Nucleus accumbens (tissue), 56 donors: ENCODE data around the gene PAK6.

Source experiments
- DNase-seq, 56 donors: peaks; one replicate each; lab custom pipeline; 2025; lab: John Stamatoyannopoulos, UW

The PAK6 gene

DNA sequence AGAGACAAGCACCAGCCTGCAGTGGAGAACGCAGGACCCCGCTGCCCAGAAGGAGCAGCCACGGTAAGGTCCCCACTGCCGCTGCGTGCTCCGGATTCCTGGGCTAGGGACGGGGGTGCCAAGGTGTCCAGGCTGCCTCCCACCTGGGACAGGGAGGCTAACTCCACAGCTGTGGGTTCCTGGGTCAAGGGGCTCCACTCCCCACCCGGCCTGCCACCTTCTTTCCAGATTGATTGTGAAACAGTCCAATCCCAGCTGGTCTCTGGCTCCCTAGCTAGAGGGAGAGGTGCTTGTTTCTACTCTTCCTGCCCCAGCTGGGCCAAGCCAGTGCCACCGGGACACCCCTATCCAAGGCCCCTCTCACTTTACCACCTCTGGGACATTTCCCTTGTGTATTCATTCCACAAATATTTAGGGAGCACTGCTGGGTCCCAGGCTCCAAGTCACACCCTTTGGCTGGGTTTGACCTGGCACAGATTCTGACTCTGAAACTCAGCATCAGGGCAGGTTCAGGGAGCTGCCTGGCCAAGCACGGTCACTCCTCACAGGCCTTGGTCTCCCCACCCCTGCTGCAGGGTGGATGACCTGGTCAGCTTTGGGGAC is 1.9 kb downstream of the PAK6 start:
- DNase-seq, result no peak

DNA sequence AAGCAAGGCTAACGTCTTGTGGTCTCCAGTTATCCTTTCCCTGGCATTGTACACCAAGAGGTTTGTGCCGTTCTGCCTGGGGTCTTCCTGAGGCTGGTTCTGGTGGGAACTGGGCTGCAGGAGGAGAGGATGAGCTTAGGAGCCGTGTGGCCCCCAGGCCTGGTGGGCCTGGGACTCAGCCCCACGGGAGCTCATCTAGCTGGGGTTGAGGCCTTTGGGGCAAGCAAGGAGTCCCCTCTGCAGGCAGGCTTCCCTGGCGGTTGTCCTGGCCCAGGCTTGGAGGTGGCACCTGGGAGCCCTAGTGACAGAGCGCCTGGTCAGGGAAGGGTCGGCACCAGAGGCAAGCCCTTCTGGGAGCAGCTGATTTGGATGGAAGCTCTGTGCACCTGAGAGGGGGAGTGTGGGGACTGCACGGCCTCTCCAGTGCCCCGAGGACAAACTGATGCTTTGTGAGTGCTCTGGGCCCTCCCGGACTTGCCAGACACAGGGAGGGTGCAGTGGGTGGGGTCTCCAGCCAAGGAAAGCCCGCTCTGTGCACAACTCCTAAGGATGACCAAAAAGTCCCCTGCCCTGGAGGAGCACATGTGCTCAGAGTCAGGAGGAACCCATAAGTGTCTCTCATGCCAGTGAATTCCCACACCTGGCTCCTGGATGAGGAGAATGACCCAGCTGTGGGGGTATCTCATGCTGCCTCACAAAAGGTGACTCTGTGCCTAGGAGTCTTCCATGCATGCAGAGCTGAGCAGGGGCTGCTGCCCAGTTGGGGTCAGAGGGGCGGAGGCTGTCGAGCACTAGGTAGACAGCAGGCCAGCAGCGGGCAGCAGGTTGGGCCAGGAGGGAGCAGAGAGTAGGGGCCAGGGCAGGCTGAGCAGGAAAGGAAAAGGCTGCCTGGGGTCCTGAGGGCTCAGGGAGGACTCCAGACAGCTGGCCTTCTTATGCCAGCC is 2.7 kb downstream of the PAK6 start:
- no peak for DNase-seq

DNA sequence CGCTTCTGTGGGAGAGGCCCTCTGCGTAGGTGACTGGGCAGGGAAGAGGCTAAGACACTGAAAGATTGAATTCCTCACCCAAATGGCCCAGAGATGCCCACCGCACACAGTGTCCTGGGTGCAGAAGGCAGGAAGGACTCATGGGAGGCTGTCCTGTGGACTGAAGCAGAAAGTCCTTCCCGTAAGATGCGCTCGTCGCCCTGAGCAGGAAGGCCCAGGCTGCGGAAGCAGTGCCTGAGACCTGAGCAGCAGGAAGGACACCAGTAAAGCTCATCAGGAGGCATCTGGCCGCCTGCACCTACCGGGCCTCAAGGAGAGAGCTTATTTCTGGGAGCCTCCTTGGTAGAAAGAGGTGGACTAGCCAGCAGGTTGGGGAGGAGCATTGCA is 3.3 kb downstream of the PAK6 start:
- DNase-seq, result no peak

DNA sequence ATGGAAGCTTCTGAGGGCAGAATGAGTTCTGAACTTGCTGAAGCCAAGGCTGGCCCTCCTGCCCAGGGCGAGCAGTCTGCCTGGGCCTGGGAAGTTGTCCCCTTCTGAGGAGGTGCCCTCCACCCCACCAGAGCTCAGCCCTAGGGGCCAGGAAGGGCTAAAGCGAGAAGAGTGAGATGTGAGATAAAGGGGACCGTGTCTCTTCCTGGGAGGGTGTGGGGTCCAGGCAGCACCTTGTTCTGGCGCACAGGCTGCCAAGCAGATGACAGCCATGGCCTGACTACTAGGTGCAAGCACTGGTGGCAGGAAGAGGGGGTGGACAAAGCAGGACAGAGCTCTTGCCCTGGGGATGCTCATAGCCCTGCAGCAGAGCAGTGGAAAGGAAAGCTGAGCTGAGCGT is 3.7 kb downstream of the PAK6 start:
- DNase-seq, result no peak

DNA sequence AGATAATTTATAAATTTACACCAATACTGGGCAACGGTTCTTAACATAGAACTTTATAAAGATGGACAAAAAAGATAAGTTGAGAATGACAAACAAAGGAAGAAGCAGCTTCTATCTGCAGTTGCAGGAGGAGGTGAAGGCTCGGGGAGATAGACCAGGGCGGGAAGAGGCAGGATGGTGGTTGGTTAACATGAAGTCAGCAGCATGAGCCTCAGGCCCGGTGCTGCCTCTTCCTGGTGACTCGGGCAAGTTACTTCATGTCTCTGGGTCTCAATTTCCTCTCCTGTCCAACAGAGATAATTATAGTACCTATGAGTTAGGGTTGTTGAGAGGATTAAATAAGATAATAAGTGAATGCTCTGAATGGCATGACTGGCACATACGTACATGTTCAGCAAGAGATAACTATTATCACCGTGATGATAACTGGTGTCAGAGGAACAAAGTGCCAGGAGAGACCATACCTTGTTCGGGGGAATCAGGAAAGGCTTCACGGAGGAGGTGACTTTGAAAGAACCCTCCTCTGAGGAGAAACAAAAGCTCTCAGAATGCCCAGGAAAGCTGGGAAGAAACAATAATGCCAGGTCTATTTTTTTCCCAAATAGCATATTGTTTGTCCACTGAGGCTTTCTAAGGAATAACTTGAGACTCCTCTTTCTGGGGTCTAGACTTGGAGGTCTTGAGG is 4.4 kb downstream of the PAK6 start:
- no peak for DNase-seq

DNA sequence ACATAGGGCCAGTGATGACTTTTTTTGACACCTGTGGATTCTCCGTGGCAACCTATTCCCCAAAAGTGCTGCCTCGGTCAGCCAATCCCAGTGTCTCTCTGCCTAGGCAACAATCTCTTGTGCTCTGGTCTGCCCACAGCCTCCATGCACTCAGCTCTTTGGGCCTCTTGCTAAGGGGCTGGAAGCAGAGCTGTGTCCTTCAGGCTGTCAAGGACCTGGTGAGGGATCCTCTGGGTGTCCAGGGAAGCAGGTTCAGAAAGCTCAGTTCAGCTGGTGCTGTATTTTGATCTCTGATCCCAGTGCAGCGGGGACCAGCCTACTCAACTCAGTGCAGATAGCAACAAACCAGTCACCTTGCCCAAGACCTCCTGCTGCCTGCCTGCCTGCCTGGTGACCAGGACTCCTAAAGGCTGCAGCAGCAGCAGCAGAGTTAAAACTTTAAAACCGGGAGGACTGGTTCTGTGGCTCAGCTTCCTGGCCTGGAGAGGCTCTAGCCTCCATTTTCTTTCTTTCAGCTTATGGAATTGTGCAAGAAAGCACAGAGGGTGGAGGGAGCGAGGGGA is 6.2 kb downstream of the PAK6 start:
- DNase-seq, result no peak

DNA sequence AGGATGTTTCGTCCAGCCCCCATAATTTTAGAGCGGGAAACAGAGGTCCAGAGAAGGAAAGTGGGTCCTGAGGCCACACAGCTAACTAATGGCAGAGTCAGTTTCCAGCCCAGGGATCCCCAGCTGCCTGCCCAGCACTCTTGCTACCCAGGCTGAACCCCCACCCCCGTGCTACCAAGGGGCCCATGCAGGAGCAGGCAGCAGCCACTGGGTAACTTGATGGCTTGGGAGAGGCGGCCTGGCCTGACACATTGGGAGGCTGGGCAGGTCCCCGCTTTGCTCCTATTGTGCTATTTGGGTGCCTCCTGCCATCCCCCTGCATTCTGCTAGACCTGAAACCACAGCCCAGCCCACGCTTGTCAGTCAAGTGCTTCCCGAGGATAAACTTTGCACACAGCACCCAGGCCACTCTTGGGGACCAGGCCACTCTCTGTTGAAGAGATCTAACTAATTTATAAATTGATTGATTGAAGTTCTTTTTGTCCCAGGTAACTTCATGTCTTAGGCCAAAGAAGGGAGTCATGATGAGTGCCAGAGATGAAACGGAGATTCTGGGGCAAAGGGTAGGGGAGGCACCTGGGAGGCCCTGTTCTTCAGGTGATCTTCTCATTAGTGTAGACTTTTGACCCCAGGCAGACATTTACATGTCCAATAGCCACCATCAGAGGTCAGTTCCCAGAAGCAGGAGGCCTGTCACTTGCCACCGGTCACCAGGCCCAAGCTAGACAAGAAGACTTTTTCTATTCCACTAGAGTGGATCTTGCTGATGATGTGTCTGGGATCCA is 7.0 kb downstream of the PAK6 start:
- no peak for DNase-seq

DNA sequence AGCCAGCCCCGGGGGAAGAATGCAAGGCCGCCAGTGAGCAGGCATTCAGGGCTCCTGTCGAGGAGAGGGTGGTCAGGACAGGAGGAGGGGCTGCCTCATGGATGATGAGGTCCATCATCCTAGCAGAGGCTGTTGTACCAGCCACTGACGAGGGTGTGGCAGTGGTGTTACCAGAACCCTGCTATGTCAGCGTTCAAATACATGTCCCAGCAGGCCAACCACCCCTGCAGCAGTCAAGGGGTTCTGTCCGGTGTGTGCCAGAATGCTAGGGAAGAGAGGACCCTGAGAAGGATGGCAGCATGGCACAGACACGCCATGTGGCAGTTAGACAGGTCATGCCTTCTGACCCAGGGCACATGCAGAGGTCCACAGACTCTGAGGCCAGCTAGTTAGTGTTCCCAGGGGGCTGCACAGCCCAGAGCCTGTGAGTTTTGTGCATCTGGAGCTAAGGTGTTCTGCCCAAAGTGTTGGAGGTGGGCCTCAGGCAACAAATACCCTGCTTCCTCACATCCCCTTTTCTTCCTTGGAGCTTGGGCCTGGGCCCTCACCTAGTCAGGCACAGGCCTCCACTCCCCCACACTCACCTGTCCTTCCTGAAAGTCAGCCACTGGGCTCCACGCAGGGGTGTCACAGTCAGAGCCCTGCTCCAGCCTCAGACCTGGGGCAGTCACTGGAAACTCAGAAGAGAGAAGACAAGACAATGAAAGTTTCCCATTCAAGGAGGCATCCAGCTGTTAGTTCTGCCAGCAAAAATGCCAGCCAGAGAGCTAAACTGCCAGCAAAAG is 7.8 kb downstream of the PAK6 start:
- no peak for DNase-seq

DNA sequence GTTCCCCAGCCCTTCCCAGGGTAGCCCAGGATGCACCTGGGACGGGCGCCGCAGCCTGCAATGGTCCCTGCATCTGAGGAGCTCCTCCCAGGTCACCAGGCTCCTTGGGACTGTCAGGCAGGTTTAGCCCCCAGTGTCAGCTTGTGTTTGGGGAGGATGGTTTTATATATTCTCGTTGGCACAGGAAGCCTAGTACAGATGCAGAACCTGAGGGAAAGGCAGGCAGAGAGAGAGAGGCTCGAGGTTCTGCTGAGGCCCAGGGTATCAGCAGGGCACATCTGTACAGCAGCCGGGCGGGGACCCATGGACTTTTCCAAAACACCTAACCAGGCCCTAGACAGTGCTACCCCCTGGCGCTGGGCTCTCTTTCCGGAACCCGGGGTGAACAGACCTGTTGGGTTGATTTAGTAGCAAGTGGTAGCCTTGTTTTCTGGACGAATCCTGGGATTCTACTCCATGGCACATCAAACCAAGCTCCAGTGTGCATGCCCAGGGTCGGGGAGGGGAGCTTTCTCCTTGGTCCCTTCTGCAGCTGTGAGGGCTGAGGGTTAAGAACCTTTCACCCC is 8.6 kb downstream of the PAK6 start:
- no peak for DNase-seq

DNA sequence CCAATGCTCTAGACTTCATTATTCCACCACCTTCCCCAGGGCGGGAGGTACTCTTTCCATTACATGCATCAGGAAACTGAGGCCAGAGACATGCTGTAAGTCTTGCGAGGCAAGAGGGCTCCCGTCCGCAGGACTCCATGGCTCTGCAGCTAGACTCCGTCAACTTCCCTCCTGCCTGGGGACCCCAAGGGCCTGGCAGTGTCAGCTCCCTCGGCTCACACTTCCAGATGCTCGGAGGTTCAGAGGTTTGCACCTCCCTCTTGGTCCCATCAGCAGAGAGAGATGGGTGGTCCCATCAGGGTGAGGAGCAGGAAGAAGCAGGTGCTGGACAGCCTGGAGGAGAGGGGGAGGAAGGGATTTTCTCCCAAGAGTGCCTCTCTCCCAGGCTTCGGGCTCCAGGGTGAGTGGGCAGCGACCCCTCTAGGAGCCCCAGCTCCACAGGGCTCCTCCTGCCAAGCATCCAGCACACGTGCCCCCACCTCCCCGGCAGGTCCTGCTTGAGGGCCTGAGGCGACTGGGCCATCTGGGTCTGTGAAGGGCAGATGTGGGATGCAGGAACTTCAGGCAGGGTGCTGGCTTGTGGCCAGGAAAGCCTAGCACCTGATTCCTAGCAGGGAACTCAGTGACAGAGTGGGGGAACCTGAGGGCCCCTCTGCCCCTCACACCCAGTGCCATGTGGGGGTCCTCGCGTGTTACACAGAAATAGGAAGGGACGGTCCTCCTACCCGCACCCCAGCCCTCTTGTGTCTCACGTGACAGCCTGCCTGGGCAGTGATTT is 9.3 kb downstream of the PAK6 start:
- no peak for DNase-seq

DNA sequence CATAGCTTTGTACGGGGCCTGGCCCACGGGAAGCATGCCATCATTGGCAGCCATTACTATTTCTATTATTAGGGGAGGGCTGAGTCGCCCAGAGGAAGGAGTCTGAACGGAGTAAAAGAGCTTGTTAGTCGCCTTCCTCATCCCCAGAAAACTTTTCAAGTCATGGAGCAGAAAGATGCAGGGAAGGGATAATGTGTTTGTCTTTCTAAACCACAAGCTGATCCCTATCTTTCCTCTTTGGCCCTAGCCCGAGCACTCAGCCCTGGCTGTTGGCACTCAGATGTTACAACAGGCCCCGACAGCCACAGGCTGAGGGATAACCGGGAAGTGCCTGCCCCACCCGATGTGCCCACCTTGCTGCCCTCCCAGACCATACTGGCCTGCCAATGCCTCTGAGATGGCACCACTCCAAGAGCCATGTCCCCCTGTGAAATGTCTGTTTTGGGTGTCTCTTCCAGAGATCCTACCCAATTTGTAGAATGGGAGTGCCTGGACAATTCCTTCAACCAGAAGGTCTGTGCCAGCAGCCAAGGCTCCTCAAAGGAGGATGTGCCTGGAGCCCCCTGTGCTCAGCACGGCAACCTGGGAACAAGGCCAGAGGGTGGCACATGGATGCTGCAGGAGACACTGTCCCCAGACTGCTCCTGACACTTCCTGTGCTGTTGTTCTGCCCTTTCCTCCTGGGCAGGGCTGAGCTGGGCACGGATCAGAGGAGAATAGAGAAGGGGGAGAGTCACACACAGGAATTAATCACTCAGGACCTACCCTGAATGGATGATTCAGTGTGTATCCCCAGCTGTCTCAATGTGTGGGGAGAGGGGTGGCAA is 10.8 kb downstream of the PAK6 start:
- peak in 4 of 56 donors; percentile 9 to 39 (median 32) for DNase-seq

DNA sequence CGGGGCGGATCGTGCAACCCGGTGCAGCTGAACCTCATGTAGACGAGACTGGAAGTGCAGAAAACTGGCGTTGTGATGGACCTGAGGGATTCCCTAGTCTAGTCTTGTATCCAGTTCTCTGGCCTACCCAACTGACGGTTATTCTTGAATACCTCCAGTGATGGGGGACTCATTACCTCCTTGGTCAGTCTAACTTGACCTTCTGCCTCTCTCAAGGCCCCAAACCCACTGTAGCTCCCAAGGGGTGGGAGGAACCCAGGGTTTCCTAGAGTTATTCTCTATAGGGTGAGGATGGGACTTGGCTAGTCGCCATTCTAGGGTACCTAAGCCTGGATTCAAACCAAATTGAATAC is 11.4 kb downstream of the PAK6 start:
- DNase-seq, result no peak

DNA sequence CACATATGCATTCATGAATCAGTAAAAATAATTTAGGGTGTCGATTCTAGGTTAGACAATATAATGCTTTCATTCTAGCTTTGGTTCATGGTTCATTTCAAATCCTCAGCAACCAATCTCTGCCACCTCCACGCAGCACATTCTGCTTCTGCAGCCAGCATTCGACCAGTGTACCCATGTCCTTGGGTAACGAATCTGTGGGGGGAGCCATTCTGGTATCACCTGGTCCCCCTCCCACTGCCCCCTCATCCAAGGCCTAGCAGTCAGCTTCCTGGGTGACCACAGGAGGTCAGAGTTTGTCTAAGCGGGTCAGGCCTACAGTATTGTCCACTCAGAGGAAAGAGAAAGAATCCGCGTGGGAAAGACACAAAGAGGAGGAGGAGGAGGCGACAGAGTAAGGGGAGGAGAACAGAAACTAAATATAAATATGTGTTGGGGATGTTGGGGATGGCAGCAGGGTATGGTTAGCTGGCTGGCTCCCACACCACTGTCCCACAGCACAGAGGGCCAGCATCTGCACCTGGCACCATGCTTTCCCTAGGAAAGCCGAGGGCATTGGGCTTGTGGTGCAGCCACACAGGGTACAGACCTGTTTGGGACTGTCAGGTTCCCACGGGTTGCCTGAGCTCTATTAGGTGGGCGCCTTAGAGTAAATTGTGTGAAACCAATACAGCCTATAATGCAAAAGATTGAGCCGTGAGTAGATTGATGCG is 12.1 kb downstream of the PAK6 start:
- DNase-seq, result no peak

DNA sequence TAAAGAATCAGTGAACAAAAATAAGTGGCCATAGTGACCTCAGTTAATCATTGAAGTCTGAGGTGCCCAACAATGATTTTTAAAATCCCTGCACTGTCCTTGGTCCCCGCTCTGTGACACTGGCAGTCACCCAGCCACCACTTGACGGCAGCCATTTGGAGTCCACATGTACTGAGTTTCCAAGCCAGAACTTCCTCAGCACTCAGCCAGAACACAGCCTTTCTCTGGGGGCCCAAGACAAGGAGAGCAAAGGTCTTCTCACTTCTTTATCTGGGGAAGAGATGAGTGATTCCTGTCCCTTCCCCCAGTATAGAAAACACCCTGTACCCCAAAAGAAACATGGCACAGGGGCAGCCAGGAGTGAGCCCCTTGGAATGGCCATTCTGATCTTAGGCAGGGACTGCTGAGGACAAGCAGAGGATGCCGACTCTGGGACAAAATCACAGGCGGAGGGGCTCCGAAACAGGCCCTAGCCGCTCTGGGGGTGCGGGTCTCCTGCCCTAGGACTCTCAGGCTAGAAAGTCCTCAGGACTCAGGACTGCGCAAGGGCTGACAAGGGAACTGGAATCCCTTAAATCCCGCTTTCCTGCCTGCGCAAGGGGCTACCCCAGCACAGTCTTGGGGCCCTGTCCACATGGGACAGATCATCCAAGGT is 12.8 kb downstream of the PAK6 start:
- no peak for DNase-seq

DNA sequence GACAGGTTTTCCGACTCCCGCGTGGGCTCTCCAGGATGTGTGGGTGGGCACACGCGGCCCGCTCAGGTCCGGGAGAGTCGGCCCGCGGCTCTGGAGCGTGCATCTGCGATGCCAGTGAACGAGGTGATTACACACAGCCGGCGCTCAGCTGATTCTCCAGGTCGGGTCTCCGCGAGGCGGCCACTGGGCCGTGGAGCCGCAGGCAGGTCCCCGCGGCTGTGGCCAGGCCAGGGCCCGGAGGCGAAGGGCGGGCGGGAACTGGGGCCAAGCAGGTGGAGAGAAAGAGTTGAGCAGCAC is 13.2 kb downstream of the PAK6 start:
- no peak for DNase-seq

DNA sequence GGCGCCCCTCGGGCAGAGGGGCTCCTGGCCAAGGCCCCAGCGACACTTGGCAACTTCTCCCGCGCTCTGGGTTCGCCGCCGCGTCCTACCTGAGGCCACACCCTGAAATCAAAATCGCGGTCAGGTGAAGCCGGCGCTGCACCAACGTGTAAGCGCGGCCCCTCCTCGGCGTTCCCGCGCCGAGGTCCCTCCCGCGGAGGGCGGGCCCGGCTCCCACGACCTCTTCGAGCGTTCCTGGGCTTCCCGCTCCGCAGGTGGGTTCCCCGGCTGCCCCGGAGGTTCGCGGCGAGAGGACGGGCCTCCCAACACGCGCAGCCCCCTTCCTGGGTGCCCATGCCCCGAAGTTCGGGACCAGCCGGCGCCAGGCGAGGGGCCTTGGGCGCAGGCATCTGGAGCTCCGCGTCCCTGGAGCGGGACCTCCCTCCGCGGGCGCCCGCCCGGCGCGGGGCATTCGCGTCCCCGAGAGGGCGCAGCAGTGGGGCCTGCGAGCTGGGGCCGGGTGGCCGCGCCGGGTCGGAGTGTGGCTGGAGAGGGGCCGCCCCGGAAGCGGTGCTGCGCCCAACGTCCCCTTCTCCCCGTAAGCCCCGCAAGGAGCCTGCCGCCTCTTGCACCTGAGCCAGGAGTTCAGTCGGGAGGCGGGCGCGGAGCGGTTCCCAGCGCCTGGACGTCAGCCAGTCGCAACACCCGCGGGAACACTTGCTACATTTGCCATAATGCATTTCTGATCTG is 13.7 kb downstream of the PAK6 start:
- DNase-seq, result peak in 1 of 56 donors; percentile 20
